ENCODE results near the gene CRYL1.

CRYL1 gene

GRCh38 chr13:20431687-20432384 is 93.8 kb downstream of the CRYL1 start:
- WGBS, 2 donors (ENCODE audit: extremely low coverage in 2 of 2, insufficient read length in 2 of 2, insufficient replicate concordance in 1 of 2): no CpG with 5 or more reads among the region's 15 CpGs
- Histone ChIP-seq H2BK12ac (ENCODE audit: low read length) (no peak overlapping the region), H4K91ac (ENCODE audit: low read depth, low read length, poor library complexity) (no peak overlapping the region), H3K9ac (ENCODE audit: low read depth, low read length, poor library complexity) (no peak overlapping the region), H3K14ac (ENCODE audit: low read length) (no peak overlapping the region), H3K36me3 (replicated peaks in 1 of 2; ENCODE audit: control insufficient read depth in 2 of 2, insufficient read depth in 2 of 2, low read length in 2 of 2) (no peaks in the 10 kb centered on the region), H4K8ac (ENCODE audit: low read depth, low read length) (no peak overlapping the region), H2BK15ac (ENCODE audit: low read length) (no peak overlapping the region), H3K4me1 (ENCODE audit: control insufficient read depth in 2 of 2, insufficient read depth in 1 of 2, low read depth in 1 of 2, low read length in 2 of 2) (no peaks in the 10 kb centered on the region), H3K4me3 (ENCODE audit: low read length in 2 of 2) (no peak overlapping the region), H3K4ac (ENCODE audit: low read length) (no peak overlapping the region), H3K4me2 (ENCODE audit: insufficient read depth, low read length, poor library complexity, severe bottlenecking) (no peak overlapping the region), H3K27me3 (ENCODE audit: control insufficient read depth in 3 of 3, insufficient read depth in 3 of 3, low read depth in 1 of 3, low read length in 3 of 3) (no peaks in the 10 kb centered on the region), H2BK5ac (ENCODE audit: low read length) (no peak overlapping the region), H2AFZ (ENCODE audit: low read length) (no peak overlapping the region), H3K9me3 (replicated peaks in 1 of 2; ENCODE audit: control insufficient read depth in 2 of 2, insufficient read depth in 1 of 2, low read depth in 1 of 2, low read length in 2 of 2) (peaks cover 0 to 2% of the 10 kb centered on the region in 2 donors), H3K79me1 (ENCODE audit: low read depth, low read length) (no peaks in the 10 kb centered on the region), H3K18ac (ENCODE audit: low read length) (peak overlapping the region; percentile 23), H3K27ac (replicated peaks; ENCODE audit: low read length) (no peak overlapping the region), H2BK120ac (ENCODE audit: low read depth, low read length) (no peak overlapping the region), H2AK5ac (ENCODE audit: low read depth, low read length) (no peak overlapping the region), H3K23ac (ENCODE audit: low read depth, low read length, poor library complexity) (no peak overlapping the region)
- no peak for DNase-seq (ENCODE audit: low spot score)

GRCh38 chr13:20431080-20431479 is 94.6 kb downstream of the CRYL1 start:
- no peak overlapping the region for H3K14ac ChIP-seq (ENCODE audit: low read length)
- no peak overlapping the region for H3K4ac ChIP-seq (ENCODE audit: low read length)
- no peak for DNase-seq (ENCODE audit: low spot score)
- peak overlapping the region; percentile 30 for H3K18ac ChIP-seq (ENCODE audit: low read length)
- H2AK5ac ChIP-seq (ENCODE audit: low read depth, low read length): peak overlapping the region; percentile 82
- no peaks in the 10 kb centered on the region for H3K79me1 ChIP-seq (ENCODE audit: low read depth, low read length)
- H4K8ac ChIP-seq (ENCODE audit: low read depth, low read length): no peak overlapping the region
- no peak overlapping the region for H3K9ac ChIP-seq (ENCODE audit: low read depth, low read length, poor library complexity)
- H3K9me3 ChIP-seq (replicated peaks in 1 of 2; ENCODE audit: control insufficient read depth in 2 of 2, insufficient read depth in 1 of 2, low read depth in 1 of 2, low read length in 2 of 2): peaks cover 0 to 2% of the 10 kb centered on the region in 2 donors
- no peak overlapping the region for H2BK5ac ChIP-seq (ENCODE audit: low read length)
- WGBS, 2 donors (ENCODE audit: extremely low coverage in 2 of 2, insufficient read length in 2 of 2, insufficient replicate concordance in 1 of 2): no CpG with 5 or more reads among the region's 16 CpGs
- no peaks in the 10 kb centered on the region for H3K36me3 ChIP-seq (replicated peaks in 1 of 2; ENCODE audit: control insufficient read depth in 2 of 2, insufficient read depth in 2 of 2, low read length in 2 of 2)
- H3K23ac ChIP-seq (ENCODE audit: low read depth, low read length, poor library complexity): no peak overlapping the region
- no peaks in the 10 kb centered on the region for H3K27me3 ChIP-seq (ENCODE audit: control insufficient read depth in 3 of 3, insufficient read depth in 3 of 3, low read depth in 1 of 3, low read length in 3 of 3)
- H4K91ac ChIP-seq (ENCODE audit: low read depth, low read length, poor library complexity): no peak overlapping the region
- H3K4me3 ChIP-seq (ENCODE audit: low read length in 2 of 2): no peak overlapping the region
- no peak overlapping the region for H2BK15ac ChIP-seq (ENCODE audit: low read length)
- H3K4me1 ChIP-seq (ENCODE audit: control insufficient read depth in 2 of 2, insufficient read depth in 1 of 2, low read depth in 1 of 2, low read length in 2 of 2): no peaks in the 10 kb centered on the region
- H2AFZ ChIP-seq (ENCODE audit: low read length): no peak overlapping the region
- no peak overlapping the region for H3K4me2 ChIP-seq (ENCODE audit: insufficient read depth, low read length, poor library complexity, severe bottlenecking)
- H2BK120ac ChIP-seq (ENCODE audit: low read depth, low read length): no peak overlapping the region
- no peak overlapping the region for H2BK12ac ChIP-seq (ENCODE audit: low read length)
- H3K27ac ChIP-seq (replicated peaks; ENCODE audit: low read length): no peak overlapping the region

DNA sequence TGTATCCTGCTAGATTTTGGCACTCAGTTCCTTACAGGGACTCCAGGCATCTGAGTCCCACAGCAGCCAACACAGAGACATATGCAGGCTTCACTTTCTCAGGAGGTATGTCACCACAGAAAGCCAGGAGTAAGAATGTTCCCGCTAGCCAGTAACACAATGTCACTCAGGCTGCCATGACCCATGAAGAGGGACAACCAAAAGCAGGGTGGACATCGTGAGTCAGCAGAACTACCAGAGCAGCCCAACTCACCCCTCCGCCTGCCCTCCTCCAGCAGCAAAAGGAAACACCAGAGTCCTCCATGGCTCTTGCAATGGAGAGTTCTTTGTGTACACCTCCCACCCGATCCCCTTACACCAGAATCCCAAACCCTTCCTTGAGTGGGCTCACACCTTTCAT is 95.4 kb downstream of the CRYL1 start:
- Histone ChIP-seq H3K27me3 (ENCODE audit: control insufficient read depth in 3 of 3, insufficient read depth in 3 of 3, low read depth in 1 of 3, low read length in 3 of 3) (no peaks in the 10 kb centered on the region), H3K4me1 (ENCODE audit: control insufficient read depth in 2 of 2, insufficient read depth in 1 of 2, low read depth in 1 of 2, low read length in 2 of 2) (no peaks in the 10 kb centered on the region), H3K79me1 (ENCODE audit: low read depth, low read length) (no peaks in the 10 kb centered on the region), H4K91ac (ENCODE audit: low read depth, low read length, poor library complexity) (no peak overlapping the region), H2BK5ac (ENCODE audit: low read length) (no peak overlapping the region), H3K9ac (ENCODE audit: low read depth, low read length, poor library complexity) (no peak overlapping the region), H3K4me3 (ENCODE audit: low read length in 2 of 2) (no peak overlapping the region), H2BK12ac (ENCODE audit: low read length) (no peak overlapping the region), H3K23ac (ENCODE audit: low read depth, low read length, poor library complexity) (no peak overlapping the region), H2AFZ (ENCODE audit: low read length) (no peak overlapping the region), H3K36me3 (replicated peaks in 1 of 2; ENCODE audit: control insufficient read depth in 2 of 2, insufficient read depth in 2 of 2, low read length in 2 of 2) (no peaks in the 10 kb centered on the region), H2BK15ac (ENCODE audit: low read length) (no peak overlapping the region), H3K9me3 (replicated peaks in 1 of 2; ENCODE audit: control insufficient read depth in 2 of 2, insufficient read depth in 1 of 2, low read depth in 1 of 2, low read length in 2 of 2) (peaks cover 0 to 2% of the 10 kb centered on the region in 2 donors), H3K18ac (ENCODE audit: low read length) (no peak overlapping the region), H3K4me2 (ENCODE audit: insufficient read depth, low read length, poor library complexity, severe bottlenecking) (no peak overlapping the region), H3K14ac (ENCODE audit: low read length) (no peak overlapping the region), H2AK5ac (ENCODE audit: low read depth, low read length) (no peak overlapping the region), H3K4ac (ENCODE audit: low read length) (no peak overlapping the region), H4K8ac (ENCODE audit: low read depth, low read length) (no peak overlapping the region), H2BK120ac (ENCODE audit: low read depth, low read length) (no peak overlapping the region), H3K27ac (replicated peaks; ENCODE audit: low read length) (no peak overlapping the region)
- no CpG with 5 or more reads among the region's 4 CpGs for WGBS, 2 donors (ENCODE audit: extremely low coverage in 2 of 2, insufficient read length in 2 of 2, insufficient replicate concordance in 1 of 2)
- no peak for DNase-seq (ENCODE audit: low spot score)

GRCh38 chr13:20429682-20430081 is 96.0 kb downstream of the CRYL1 start:
- no peak overlapping the region for H2BK15ac ChIP-seq (ENCODE audit: low read length)
- H3K18ac ChIP-seq (ENCODE audit: low read length): no peak overlapping the region
- peaks cover 0 to 2% of the 10 kb centered on the region in 2 donors for H3K9me3 ChIP-seq (replicated peaks in 1 of 2; ENCODE audit: control insufficient read depth in 2 of 2, insufficient read depth in 1 of 2, low read depth in 1 of 2, low read length in 2 of 2)
- no peak overlapping the region for H3K4me3 ChIP-seq (ENCODE audit: low read length in 2 of 2)
- H2BK120ac ChIP-seq (ENCODE audit: low read depth, low read length): no peak overlapping the region
- H3K14ac ChIP-seq (ENCODE audit: low read length): no peak overlapping the region
- H3K36me3 ChIP-seq (replicated peaks in 1 of 2; ENCODE audit: control insufficient read depth in 2 of 2, insufficient read depth in 2 of 2, low read length in 2 of 2): no peaks in the 10 kb centered on the region
- H3K4ac ChIP-seq (ENCODE audit: low read length): no peak overlapping the region
- peak overlapping the region; percentile 6 for H3K9ac ChIP-seq (ENCODE audit: low read depth, low read length, poor library complexity)
- no peak overlapping the region for H4K8ac ChIP-seq (ENCODE audit: low read depth, low read length)
- no peaks in the 10 kb centered on the region for H3K79me1 ChIP-seq (ENCODE audit: low read depth, low read length)
- no peak overlapping the region for H3K27ac ChIP-seq (replicated peaks; ENCODE audit: low read length)
- H2BK5ac ChIP-seq (ENCODE audit: low read length): no peak overlapping the region
- no peak overlapping the region for H2AK5ac ChIP-seq (ENCODE audit: low read depth, low read length)
- WGBS, 2 donors (ENCODE audit: extremely low coverage in 2 of 2, insufficient read length in 2 of 2, insufficient replicate concordance in 1 of 2): no CpG with 5 or more reads among the region's 9 CpGs
- DNase-seq (ENCODE audit: low spot score): no peak
- H3K4me1 ChIP-seq (ENCODE audit: control insufficient read depth in 2 of 2, insufficient read depth in 1 of 2, low read depth in 1 of 2, low read length in 2 of 2): no peaks in the 10 kb centered on the region
- H2BK12ac ChIP-seq (ENCODE audit: low read length): no peak overlapping the region
- H4K91ac ChIP-seq (ENCODE audit: low read depth, low read length, poor library complexity): no peak overlapping the region
- H3K4me2 ChIP-seq (ENCODE audit: insufficient read depth, low read length, poor library complexity, severe bottlenecking): no peak overlapping the region
- no peak overlapping the region for H3K23ac ChIP-seq (ENCODE audit: low read depth, low read length, poor library complexity)
- H2AFZ ChIP-seq (ENCODE audit: low read length): no peak overlapping the region
- no peaks in the 10 kb centered on the region for H3K27me3 ChIP-seq (ENCODE audit: control insufficient read depth in 3 of 3, insufficient read depth in 3 of 3, low read depth in 1 of 3, low read length in 3 of 3)

Data from neuronal stem cell (in vitro differentiated cells).